Measurements from ENCODE around the gene FRMPD2. TPM values are rescaled to one million over a fixed set of nuclear protein-coding genes. Genes with fewer than 3 reads are reported as not detected.

FRMPD2 gene
- total RNA-seq = under 1 TPM in 1 of 2 donors, not detected in 1; 0.28 TPM
- not detected for polyA plus RNA-seq

GRCh38 chr10:48274636-48275035 is at the start of gene FRMPD2:
TSS of gene FRMPD2 (minus strand) at chr10:48274696. CDS start at chr10:48274567, 129 bp downstream.
- 77% methylated on average over 8 of the region's 8 CpGs for WGBS
- TF ChIP-seq GABPA (IDR thresholded peaks at IDR 0.05 in 1 of 2, conservative IDR thresholded peaks at IDR 0.05 in 1 of 2) (no peak), YY1 (IDR thresholded peaks at IDR 0.05) (no peak), FOXA1 (IDR thresholded peaks at IDR 0.05) (no peak), ZBTB33 (IDR thresholded peaks at IDR 0.05) (no peak), MAX (IDR thresholded peaks at IDR 0.05) (no peak), ATF3 (IDR thresholded peaks at IDR 0.05) (no peak)
- no peaks in the 10 kb centered on the region for H3K36me3 ChIP-seq (ENCODE audit: control insufficient read depth in 4 of 4, insufficient read depth in 3 of 4, low read depth in 1 of 4, low read length in 3 of 4)
- no peak within 1 kb of the TSS for H3K9ac ChIP-seq (ENCODE audit: low read depth in 1 of 2, low read length in 2 of 2)
- no peak within 1 kb of the TSS for H3K4me3 ChIP-seq (ENCODE audit: low read depth in 1 of 3, low read length in 3 of 3)
- no peak for DNase-seq (ENCODE audit: low spot score)
- H3K27me3 ChIP-seq (ENCODE audit: control insufficient read depth in 4 of 4, insufficient read depth in 4 of 4, low read length in 3 of 4) = no peaks in the 10 kb centered on the region
- no peak within 1 kb of the TSS for H3K27ac ChIP-seq (ENCODE audit: low read depth in 1 of 2, low read length in 2 of 2)
- no peaks in the 10 kb centered on the region for H3K4me1 ChIP-seq (ENCODE audit: control insufficient read depth in 4 of 4, insufficient read depth in 4 of 4, low read length in 3 of 4)
- H3K9me3 ChIP-seq (ENCODE audit: control insufficient read depth in 4 of 4, low read length in 3 of 4) = no peaks in the 10 kb centered on the region

GRCh38 chr10:48322017-48322416 is 47.5 kb upstream of the FRMPD2 start:
- no peaks in the 10 kb centered on the region for H3K27me3 ChIP-seq (ENCODE audit: control insufficient read depth in 4 of 4, insufficient read depth in 4 of 4, low read length in 3 of 4)
- H3K9me3 ChIP-seq (ENCODE audit: control insufficient read depth in 4 of 4, low read length in 3 of 4) = no peaks in the 10 kb centered on the region
- TF ChIP-seq EGR1 (IDR thresholded peaks at IDR 0.05; ENCODE audit: low read depth in 2 of 2) = no peak
- no peak for TF ChIP-seq GABPA (IDR thresholded peaks at IDR 0.05 in 1 of 2, conservative IDR thresholded peaks at IDR 0.05 in 1 of 2)
- no peak for TF ChIP-seq YY1 (IDR thresholded peaks at IDR 0.05)
- TF ChIP-seq HNF4G (IDR thresholded peaks at IDR 0.05) = no peak
- H3K36me3 ChIP-seq (ENCODE audit: control insufficient read depth in 4 of 4, insufficient read depth in 3 of 4, low read depth in 1 of 4, low read length in 3 of 4) = no peaks in the 10 kb centered on the region
- H3K4me3 ChIP-seq (ENCODE audit: low read depth in 1 of 3, low read length in 3 of 3) = no peak overlapping the region
- no peak for DNase-seq (ENCODE audit: low spot score)
- 95% methylated on average over 3 of the region's 3 CpGs for WGBS
- H3K4me1 ChIP-seq (ENCODE audit: control insufficient read depth in 4 of 4, insufficient read depth in 4 of 4, low read length in 3 of 4) = peaks cover 0 to 6% (median under 1%) of the 10 kb centered on the region in 4 donors
- H3K9ac ChIP-seq (ENCODE audit: low read depth in 1 of 2, low read length in 2 of 2) = no peak overlapping the region
- H3K27ac ChIP-seq (ENCODE audit: low read depth in 1 of 2, low read length in 2 of 2) = no peak overlapping the region

GRCh38 chr10:48317321-48317990 is 43.0 kb upstream of the FRMPD2 start:
- no peaks in the 10 kb centered on the region for H3K9me3 ChIP-seq (ENCODE audit: control insufficient read depth in 4 of 4, low read length in 3 of 4)
- no peaks in the 10 kb centered on the region for H3K27me3 ChIP-seq (ENCODE audit: control insufficient read depth in 4 of 4, insufficient read depth in 4 of 4, low read length in 3 of 4)
- no peak overlapping the region for H3K4me3 ChIP-seq (ENCODE audit: low read depth in 1 of 3, low read length in 3 of 3)
- no peak for DNase-seq (ENCODE audit: low spot score)
- peaks cover 0 to 12% (median under 1%) of the 10 kb centered on the region in 4 donors for H3K4me1 ChIP-seq (ENCODE audit: control insufficient read depth in 4 of 4, insufficient read depth in 4 of 4, low read length in 3 of 4)
- H3K27ac ChIP-seq (ENCODE audit: low read depth in 1 of 2, low read length in 2 of 2) = no peak overlapping the region
- no peaks in the 10 kb centered on the region for H3K36me3 ChIP-seq (ENCODE audit: control insufficient read depth in 4 of 4, insufficient read depth in 3 of 4, low read depth in 1 of 4, low read length in 3 of 4)
- TF ChIP-seq YY1 (IDR thresholded peaks at IDR 0.05) (no peak), REST (IDR thresholded peaks at IDR 0.05) (no peak), HNF4G (IDR thresholded peaks at IDR 0.05) (no peak), MAX (IDR thresholded peaks at IDR 0.05) (no peak), RAD21 (IDR thresholded peaks at IDR 0.05) (no peak), ZBTB33 (IDR thresholded peaks at IDR 0.05) (no peak), GABPA (IDR thresholded peaks at IDR 0.05 in 1 of 2, conservative IDR thresholded peaks at IDR 0.05 in 1 of 2) (no peak)
- 79% methylated on average over 8 of the region's 8 CpGs for WGBS
- H3K9ac ChIP-seq (ENCODE audit: low read depth in 1 of 2, low read length in 2 of 2) = no peak overlapping the region
